NCI-H1930 (cell line): ENCODE data around the gene ZNF644.
"Not testable (repeated sequence)": the region's sequence is repeated elsewhere in the genome, so short reads cannot be mapped to it uniquely, and the experiment has no call there.

Source experiments
- DNase-seq, 2 experiments: peaks; one replicate each; lab custom pipeline; 2025; lab: John Stamatoyannopoulos, UW

ZNF644 gene

DNA sequence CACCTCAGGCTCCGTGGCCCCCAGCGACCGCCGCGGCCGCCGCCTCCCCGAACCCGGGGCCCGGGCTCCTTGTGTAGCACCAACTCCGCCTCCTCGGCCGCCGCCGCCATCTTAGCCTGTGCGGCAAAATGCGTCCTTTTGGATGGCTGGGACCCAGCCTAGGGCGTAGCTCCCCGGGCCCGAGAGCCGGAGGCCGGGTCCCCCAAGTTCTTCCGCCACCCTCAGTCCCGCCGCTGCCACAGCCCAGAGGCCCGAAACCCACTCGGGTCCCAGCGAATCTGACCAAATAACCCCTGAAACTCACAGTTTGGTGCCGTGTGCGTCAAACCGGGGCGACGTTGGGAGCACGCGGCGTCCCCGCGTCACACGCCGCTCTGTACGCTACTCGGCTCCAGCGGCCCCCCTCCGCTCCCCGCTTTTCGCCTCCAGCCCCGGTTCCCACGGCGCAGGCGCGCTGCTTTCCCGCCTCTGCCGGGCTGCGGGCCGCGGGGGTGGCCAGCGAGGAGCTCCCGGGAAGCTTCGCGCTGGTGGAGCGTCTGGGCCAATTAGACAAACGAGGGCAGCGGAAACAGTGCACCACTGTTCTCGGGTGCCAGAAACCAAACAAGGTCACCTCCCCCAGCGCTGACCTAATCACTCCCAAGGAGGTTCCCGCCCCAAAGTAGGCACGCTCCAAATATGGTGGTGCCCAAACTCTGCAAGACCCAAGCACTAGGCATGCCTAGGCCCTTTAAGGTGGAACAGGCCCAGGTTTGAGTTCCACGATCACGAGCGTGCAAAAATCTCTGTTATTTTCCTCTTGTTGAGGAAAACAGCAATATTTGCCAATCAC lies at the start of gene ZNF644:
Gene ZNF644, minus strand, starts transcription at position 350 of the 832 bp plus-strand sequence. CDS start 39,682 bp downstream, outside the sequence.
- DNase-seq: peak; percentile 80 to 82

GRCh38 chr1:91070298-91070697 lies 48.5 kb upstream of the ZNF644 start:
- DNase-seq: no peak

- DNase-seq: no peak
These were observed 44.7 kb upstream of the ZNF644 start for GRCh38 chr1:91066538-91066937.

DNA sequence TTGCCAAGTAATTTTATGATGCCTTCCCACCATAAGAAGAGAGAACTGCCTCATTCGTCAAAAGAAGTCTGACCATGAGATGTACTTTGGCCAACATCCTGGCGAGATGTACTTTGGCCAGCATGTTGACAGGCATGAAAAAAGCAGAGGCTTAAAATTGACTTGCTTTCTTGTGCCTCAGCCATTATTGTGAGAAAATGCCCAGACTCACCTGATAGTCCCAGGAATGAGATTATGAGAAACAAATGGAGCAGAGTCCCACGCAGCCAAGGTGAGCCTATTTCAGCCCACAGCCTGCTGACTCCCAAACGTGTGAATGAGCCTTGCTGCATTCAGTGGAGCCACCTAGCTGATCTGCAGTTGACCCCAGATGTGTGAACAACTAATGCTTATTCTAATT lies 43.5 kb upstream of the ZNF644 start:
- no peak for DNase-seq

DNA sequence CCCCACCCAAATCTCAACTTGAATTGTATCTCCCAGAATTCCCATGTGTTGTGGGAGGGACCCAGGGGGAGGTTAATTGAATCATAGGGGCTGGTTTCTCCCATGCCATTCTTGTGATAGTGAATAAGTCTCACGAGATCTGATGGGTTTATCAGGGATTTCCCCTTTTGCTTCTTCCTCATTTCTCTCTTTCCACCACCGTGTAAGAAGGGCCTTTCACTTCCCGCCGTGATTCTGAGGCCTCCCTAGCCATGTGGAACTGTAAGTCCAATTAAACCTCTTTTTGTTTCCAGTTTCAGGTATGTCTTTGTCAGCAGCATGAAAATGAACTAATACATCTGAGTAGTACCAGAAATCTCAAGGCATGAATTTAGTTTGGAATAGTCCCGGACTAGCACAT lies 41.6 kb upstream of the ZNF644 start:
- not testable (repeated sequence) for DNase-seq

DNA sequence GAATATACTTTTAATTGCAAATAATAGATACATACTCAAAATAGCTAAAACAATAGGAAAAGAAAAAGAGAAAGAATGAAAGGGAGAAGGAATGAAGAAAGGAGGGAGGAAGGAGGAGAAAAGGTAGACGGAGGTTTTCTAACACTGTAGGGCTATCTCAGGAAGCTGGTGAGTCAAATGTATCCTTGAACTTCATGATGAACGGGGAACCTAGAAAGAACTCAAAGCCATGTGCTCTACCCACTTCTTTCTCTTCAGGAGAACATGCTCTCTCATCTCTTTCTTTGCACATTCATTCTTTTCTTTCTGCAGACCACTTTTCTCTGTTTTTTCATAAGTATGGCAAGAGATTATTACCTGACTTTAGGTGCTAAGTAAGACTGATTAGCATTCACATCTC lies 37.3 kb upstream of the ZNF644 start:
- no peak for DNase-seq

GRCh38 chr1:91057784-91058183 lies 35.9 kb upstream of the ZNF644 start:
- DNase-seq: no peak

DNA sequence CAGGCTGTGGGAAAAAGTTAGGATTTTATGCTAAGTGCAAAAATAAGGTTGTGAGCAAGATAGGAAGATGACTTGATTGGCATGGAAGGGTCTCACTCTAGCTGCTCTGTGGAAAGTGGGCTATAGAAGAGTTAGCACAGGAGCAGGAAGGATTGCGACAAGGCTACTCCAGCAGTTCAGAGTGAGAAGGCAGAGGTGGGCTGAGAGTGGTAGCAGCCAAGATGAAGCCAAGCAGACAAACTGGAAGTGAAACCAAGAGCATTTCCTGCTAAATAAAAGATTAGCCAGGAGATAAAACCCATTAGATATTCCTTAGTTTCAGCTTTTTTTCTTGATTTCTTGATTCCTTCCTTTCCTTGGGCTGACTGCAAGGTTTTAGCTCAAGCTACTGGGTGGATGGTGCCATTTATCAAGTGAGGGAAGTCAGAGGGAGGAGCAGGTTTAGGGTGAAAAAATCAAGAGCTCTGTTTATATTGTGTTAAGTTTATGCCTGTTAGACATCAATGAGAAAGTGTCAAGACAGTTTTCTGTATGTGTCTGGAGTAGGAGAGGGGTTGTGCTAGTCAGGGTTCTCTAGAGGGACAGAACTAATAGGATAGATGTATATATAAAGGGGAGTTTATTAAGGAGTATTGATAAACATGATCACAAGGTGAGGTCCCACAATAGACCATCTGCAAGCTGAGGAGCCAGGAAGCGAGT lies 33.1 kb upstream of the ZNF644 start:
- DNase-seq: no peak

DNA sequence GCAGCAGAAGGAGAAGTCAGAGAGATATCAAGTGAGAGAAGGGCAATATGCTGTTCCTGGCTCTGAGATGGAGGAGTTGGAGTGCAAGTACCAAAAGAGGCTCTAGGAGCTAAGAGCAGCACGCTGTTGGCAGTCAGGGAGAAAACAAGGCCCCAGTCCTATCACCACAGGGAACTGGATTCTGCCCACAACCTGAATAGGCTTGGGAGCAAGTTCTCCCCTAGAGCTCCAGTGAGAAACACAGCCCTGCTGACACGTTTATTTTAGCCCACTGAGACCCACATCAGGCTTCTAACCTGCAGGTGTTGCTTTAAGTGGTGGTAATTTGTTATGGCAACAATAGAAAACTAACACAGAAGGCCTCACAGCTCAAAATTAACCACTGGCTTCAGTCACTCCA lies 31.8 kb upstream of the ZNF644 start:
- DNase-seq: no peak

DNA sequence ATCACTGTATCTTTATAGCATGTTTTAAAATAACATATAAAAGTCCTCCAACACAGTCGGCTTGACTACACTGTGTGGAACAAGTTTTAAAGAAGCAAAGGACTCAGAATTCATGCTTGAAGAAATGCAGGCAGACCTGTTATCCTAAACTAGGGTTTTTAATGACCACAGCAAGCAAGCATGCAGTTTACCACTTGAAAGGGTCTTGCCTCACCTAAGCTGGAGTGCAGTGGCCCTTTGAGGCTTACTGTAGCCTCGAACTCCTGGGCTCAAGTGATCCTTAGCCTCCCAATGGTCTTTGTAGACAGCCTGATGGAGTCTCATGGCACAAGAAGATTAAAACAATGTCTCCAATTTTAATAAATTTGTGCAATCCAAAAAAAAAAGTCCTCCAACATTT lies 27.7 kb upstream of the ZNF644 start:
- not testable (repeated sequence) for DNase-seq

- no peak for DNase-seq
These were observed 24.9 kb upstream of the ZNF644 start for GRCh38 chr1:91046766-91047165.

GRCh38 chr1:91045284-91045683 lies 23.4 kb upstream of the ZNF644 start:
- DNase-seq: no peak

GRCh38 chr1:91044776-91045175 lies 22.9 kb upstream of the ZNF644 start:
- not testable (repeated sequence) for DNase-seq

DNA sequence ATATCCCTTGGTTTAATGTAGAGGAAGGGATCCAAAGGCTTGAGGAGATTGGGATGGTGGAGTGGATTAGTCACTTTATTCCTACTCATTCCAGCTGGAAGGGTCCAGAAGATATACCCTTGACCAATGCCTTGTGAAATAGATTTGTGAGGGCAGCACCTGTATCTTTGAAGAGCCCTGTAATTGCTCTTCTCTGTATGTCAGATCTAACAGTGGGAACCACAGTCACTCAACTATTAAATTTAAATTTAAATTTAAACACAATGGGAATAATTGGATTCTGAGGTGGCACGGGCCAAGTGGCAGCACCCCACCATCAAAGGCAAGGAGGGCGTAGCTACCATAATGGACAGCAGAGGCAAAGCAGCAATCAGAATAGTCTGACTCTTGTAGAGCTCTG lies 20.5 kb upstream of the ZNF644 start:
- not testable (repeated sequence) for DNase-seq

DNA sequence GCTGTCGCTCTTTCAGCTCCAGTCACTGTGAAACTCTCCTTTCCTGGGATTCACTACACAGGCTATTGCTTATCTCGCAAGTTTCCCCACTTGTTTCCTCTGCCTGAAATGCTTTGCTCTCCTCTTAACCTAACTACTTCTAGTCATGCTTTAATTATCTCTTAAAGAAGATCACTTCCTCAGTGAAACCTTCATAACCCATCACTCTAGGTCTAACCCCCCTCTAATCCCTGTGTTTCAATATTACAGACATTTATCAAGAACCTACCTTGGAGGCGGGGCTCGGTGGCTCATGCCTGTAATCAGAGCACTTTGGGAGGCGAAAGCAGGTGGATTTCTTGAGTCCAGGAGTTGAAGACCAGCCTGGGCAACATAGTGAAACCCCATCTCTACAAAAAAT lies 16.7 kb upstream of the ZNF644 start:
- no peak for DNase-seq

DNA sequence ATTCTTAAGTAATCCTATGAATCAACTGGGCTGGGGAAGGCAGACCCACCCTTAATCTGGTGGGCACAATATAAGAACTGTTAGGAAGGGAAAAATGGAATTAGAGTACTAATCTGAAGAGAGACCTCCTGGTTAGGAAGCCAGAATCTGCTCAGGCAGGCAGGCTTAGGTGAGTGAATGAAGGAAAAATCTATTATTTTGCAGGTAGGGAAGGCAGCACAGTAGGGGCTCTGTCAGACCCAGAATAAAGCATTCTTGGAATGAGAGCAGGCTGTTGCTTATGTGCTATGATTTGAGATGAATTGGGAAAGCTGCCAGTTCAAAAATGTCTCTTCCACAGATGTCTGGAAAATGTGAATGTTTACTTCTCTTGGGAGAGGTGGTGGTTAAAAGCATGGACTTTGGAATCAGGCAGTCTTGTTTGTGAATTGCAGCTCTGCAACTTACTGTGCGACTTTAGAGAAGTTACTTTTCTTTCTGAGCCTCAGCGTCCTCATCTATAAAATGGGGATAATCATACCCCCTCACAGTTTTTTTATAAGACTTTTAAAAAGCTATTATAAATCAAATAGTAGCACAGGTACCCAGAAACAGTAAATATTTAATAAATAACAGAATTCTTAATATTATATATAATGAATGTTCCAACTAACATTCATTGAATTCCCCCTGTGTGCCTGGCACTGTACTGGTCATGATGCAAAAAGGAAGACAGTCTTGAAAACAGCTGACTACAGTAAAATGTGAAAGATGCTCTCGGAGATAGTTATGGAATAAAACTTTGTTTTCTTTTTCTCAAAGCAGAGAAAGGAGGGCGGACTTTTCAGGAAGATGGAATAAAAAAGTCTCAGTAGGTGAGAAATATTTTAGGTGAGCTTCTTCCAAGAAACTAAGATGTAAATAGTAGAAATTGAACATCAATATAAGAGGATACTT lies 15.3 kb upstream of the ZNF644 start:
- no peak for DNase-seq

DNA sequence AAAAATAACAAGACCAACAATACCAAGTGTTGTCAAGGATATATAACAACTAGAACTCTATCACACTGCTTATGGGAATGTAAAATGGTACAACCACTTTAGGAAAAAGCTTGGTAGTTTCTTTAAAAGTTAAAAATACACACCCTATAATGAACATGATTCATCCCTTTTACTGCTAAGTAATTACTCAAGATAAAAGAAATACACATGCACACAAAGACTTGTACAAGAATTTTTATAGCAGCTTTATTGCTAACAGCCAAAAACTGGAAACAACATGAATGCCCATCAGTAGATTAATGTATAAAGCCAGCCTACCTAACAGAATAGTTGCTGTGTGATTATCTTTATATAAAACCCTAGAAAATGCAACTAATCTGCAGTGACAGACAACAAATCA lies 10.5 kb upstream of the ZNF644 start:
- DNase-seq: no peak

- DNase-seq: no peak
These were observed 9.2 kb upstream of the ZNF644 start for GRCh38 chr1:91031081-91031480.

DNA sequence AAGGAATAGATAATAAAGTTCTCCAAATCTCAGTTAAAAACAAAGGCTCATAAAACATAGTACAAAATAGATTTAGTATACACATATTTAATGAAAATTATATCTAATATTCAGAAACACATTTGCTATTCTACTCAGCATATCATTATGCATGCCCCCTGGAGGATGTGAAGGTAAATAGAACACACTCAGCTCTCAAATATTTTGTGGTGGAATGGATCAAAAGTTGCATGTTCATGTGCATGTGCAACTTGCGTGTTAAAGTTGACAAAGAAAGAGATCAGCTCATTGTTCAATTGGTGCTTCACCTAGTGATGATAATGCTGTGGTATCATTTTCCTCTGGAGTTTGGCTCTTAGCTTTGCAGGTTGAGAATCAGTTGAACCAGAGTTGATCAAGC lies 4.9 kb upstream of the ZNF644 start:
- DNase-seq: no peak

- no peak for DNase-seq
These were observed 4.5 kb upstream of the ZNF644 start for GRCh38 chr1:91026320-91026719.

DNA sequence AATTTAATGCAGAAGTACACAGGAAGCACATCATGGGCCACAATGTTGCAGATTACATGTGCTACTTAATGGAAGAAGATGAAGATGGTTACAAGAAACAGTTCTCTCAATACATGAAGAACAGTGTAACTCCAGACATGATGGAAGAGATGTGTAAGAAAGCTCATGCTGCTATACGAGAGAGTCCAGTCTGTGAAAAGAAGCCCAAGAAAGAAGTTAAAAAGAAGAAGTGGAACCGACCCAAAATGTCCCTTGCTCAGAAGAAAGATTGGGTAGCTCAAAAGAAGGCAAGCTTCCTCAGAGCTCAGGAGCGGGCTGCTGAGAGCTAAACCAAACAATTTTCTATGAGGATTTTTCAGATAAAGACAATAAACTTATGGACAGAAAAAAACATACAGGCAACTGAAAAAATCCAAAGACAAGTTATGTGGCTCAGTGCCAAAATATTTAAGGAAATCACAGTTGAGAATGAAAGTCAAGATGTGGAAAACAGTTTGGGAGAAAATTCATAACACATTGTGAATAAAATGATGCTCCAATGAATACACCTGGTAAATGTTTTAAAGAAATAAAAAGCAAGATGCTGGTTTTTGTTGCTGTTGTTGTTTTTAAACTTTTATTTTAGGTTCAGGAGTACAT lies 2.8 kb upstream of the ZNF644 start:
- DNase-seq: no peak

- no peak for DNase-seq
These were observed 689 bp upstream of the ZNF644 start for GRCh38 chr1:91022518-91022929.
